Adrenal gland (tissue), 5 donors: ENCODE data around the gene ATXN7.

ENCODE experiments used
- POLR2A ChIP-seq, 2 donors: fragments of 450-650 bp; IDR thresholded peaks; one replicate each; pipeline ENCODE4 v1.6.1; 2017; ENCODE audit warnings: antibody characterized with exemption in 2 of 2, mild to moderate bottlenecking in 2 of 2, moderate library complexity in 1 of 2
- TF ChIP-seq, protein P1 (sequence below), 6 experiments: fragments of 450-650 bp in 4 of 6; fragments of 200-600 bp in 2 of 6; sonication (generic) in 1 of 6; IDR thresholded peaks; 1 replicate in 5 of 6; 2 replicates in 1 of 6; pipeline versions ENCODE4 v1.5.1 to v1.8.0; 2016 to 2021; ENCODE audit warnings: antibody characterized with exemption in 6 of 6, mild to moderate bottlenecking in 2 of 6, moderate library complexity in 1 of 6
- donor health status: DM: no; HTN: no; CAD: no.

DNA sequence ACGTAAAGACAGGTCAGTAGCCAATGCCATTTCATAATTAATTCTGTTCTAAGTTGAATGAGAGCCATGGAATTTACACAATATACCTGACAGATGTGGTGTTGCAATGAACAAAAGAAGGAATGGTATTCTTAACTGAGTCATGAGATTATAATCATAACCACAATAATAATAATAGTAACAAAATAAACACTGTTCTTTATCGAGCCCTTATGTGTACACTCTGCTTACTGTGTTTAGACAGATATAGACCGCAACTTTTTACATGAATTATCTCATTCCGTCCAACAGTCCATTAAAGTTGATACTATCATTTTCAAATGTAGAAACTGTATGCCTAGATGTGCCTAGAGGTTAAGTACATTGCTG, 76.7 kb downstream of the ATXN7 start:
- TF ChIP-seq, protein P1, sequence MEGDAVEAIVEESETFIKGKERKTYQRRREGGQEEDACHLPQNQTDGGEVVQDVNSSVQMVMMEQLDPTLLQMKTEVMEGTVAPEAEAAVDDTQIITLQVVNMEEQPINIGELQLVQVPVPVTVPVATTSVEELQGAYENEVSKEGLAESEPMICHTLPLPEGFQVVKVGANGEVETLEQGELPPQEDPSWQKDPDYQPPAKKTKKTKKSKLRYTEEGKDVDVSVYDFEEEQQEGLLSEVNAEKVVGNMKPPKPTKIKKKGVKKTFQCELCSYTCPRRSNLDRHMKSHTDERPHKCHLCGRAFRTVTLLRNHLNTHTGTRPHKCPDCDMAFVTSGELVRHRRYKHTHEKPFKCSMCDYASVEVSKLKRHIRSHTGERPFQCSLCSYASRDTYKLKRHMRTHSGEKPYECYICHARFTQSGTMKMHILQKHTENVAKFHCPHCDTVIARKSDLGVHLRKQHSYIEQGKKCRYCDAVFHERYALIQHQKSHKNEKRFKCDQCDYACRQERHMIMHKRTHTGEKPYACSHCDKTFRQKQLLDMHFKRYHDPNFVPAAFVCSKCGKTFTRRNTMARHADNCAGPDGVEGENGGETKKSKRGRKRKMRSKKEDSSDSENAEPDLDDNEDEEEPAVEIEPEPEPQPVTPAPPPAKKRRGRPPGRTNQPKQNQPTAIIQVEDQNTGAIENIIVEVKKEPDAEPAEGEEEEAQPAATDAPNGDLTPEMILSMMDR (IDR thresholded peaks at IDR 0.05) = no peak
- TF ChIP-seq POLR2A (IDR thresholded peaks at IDR 0.05) = no peak
